Left ventricle myocardium inferior (tissue), 1 donor: ENCODE data around the gene HNRNPA0. TPM values are rescaled to one million over a fixed set of nuclear protein-coding genes. Genes with fewer than 3 reads are reported as not detected.

ENCODE experiments used
- DNase-seq: peaks from one replicate; pipeline ENCODE4 v3.0.0-alpha.2; 2020
- H3K27ac ChIP-seq: fragments of 200-600 bp; replicated peaks from 2 replicates; pipeline ENCODE4 v1.8.0; 2021
- H3K27me3 ChIP-seq: fragments of 200-600 bp; 2 replicates; pipeline ENCODE4 v1.8.0; 2021; ENCODE audit warnings: low read depth
- H3K36me3 ChIP-seq: fragments of 200-600 bp; 2 replicates; pipeline ENCODE4 v1.8.0; 2021
- H3K4me1 ChIP-seq: fragments of 200-600 bp; 2 replicates; pipeline ENCODE4 v1.8.0; 2021
- H3K4me3 ChIP-seq: fragments of 200-600 bp; 2 replicates; pipeline ENCODE4 v1.8.0; 2021; ENCODE audit warnings: mild to moderate bottlenecking, moderate library complexity
- H3K9me3 ChIP-seq: fragments of 200-600 bp; replicated peaks from 2 replicates; pipeline ENCODE4 v1.8.0; 2021
- CTCF ChIP-seq: fragments of 200-600 bp; IDR thresholded peaks from 2 replicates; pipeline ENCODE4 v1.8.0; 2021; ENCODE audit warnings: antibody characterized with exemption, mild to moderate bottlenecking, borderline replicate concordance
- intact Hi-C: fragments of 100-400 bp; cut with micrococcal nuclease; formaldehyde crosslinking; loops from one replicate; pipeline ENCODE4 v1.11.0; 2022
- total RNA-seq: library from RNA; stranded (reverse); fragmentation: NEBNext Ultra II Directional; extraction: Animal tissue kit (Norgen Biotek cat#: 25700); gene quantifications from one replicate; pipeline ENCODE4 v1.2.1, GENCODE V29; 2021
- donor health status: DM: no; HTN: yes; CAD: no; lungs with severe emphysema.

The HNRNPA0 gene
- total RNA-seq, 1 donor from 2014 or later = 13.1 TPM

GRCh38 chr5:137708796-137709559 lies 45.2 kb downstream of the HNRNPA0 start:
- DNase-seq = no peak
- peaks cover 13% of the 10 kb centered on the region for H3K9me3 ChIP-seq
- H3K4me3 ChIP-seq = no peak overlapping the region
- H3K4me1 ChIP-seq = peaks cover 36% of the 10 kb centered on the region
- intact Hi-C loops = no loop called here
- H3K27me3 ChIP-seq = no peaks in the 10 kb centered on the region
- no peak for TF ChIP-seq CTCF
- H3K27ac ChIP-seq = no peak overlapping the region
- peaks cover 10% of the 10 kb centered on the region for H3K36me3 ChIP-seq

GRCh38 chr5:137708062-137708461 lies 46.1 kb downstream of the HNRNPA0 start:
- no peaks in the 10 kb centered on the region for H3K27me3 ChIP-seq
- no peak for TF ChIP-seq CTCF
- no peak for DNase-seq
- H3K9me3 ChIP-seq = peaks cover 4% of the 10 kb centered on the region
- peaks cover under 1% of the 10 kb centered on the region for H3K36me3 ChIP-seq
- no peak overlapping the region for H3K4me3 ChIP-seq
- intact Hi-C loops = no loop called here
- no peak overlapping the region for H3K27ac ChIP-seq
- peaks cover 36% of the 10 kb centered on the region for H3K4me1 ChIP-seq

- peaks cover 33% of the 10 kb centered on the region for H3K4me1 ChIP-seq
- H3K9me3 ChIP-seq = no peaks in the 10 kb centered on the region
- H3K27ac ChIP-seq = no peak overlapping the region
- no peak overlapping the region for H3K4me3 ChIP-seq
- no peak for DNase-seq
- TF ChIP-seq CTCF = no peak
- no peaks in the 10 kb centered on the region for H3K27me3 ChIP-seq
- H3K36me3 ChIP-seq = peaks cover 4% of the 10 kb centered on the region
- intact Hi-C loops = no loop called here
Measured at GRCh38 chr5:137706841-137707240, 47.3 kb downstream of the HNRNPA0 start.

GRCh38 chr5:137705106-137705505 lies 49.1 kb downstream of the HNRNPA0 start:
- peaks cover 4% of the 10 kb centered on the region for H3K36me3 ChIP-seq
- H3K27me3 ChIP-seq = no peaks in the 10 kb centered on the region
- no peak overlapping the region for H3K4me3 ChIP-seq
- intact Hi-C loops = no loop called here
- no peak for TF ChIP-seq CTCF
- peaks cover 29% of the 10 kb centered on the region for H3K4me1 ChIP-seq
- DNase-seq = no peak
- no peak overlapping the region for H3K27ac ChIP-seq
- no peaks in the 10 kb centered on the region for H3K9me3 ChIP-seq

GRCh38 chr5:137703565-137703964 lies 50.6 kb downstream of the HNRNPA0 start:
- H3K27ac ChIP-seq = no peak overlapping the region
- peaks cover 28% of the 10 kb centered on the region for H3K4me1 ChIP-seq
- no peak overlapping the region for H3K4me3 ChIP-seq
- no peaks in the 10 kb centered on the region for H3K9me3 ChIP-seq
- H3K36me3 ChIP-seq = peaks cover 4% of the 10 kb centered on the region
- no peak for DNase-seq
- no peaks in the 10 kb centered on the region for H3K27me3 ChIP-seq
- intact Hi-C loops = no loop called here
- TF ChIP-seq CTCF = no peak
